NCI-H2107 treated with DMSO at 0.1 percent for 48 hours (cell line): ENCODE results near the gene MDFI.

ENCODE experiments used
- DNase-seq: peaks from one replicate; lab custom pipeline; 2025; ENCODE audit not compliant: unreplicated experiment; lab: John Stamatoyannopoulos, UW

MDFI gene

DNA sequence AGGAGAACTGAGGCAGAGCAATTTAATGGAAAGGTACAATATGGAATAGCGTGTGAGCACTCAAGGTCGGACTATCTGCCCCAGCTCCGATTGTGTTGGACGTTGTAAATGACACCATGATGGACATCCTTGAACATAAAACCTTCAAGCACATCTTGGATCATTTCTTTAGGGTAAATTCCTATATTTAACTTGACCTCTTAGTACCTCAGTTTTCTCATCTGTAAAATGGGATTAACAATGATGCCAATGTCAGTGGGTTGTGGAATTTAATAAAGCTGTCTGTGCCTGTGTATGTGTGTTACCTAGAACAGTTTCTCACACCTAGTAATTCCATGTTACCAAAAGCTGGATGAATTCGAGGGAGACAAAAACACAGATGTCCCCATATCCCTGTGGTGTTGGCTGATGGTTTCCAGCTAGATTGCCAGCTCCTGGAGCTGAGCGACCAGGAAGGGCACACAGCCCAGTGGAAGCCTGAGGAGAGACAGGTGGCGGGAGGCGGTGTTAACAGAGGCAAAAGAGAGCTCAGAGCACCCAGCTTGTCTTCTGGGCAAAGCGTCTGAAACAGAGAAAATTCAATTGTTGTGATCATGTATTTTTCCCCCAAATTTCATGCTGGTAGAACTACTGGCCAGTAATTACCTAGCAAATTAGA lies 32.6 kb downstream of the MDFI start:
- no peak for DNase-seq

DNA sequence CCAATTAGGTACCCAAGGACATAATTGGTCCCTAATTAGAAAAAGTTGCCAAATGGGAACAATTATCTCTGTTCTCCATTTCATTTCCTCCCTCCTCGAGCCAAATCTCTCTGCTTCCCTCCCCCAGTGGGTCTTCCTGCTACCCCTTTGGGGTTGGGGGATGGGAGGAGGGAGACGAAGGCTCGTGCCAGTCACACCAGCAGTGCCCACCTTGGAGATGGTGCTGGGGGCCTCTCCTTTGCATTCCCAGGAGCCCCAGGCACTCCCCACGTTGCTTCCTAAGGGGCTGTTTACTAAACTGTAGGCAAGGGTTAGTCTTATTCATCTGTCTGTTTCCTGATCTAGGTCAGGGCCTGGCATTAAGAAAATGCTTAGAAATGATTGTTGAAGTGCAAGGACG lies 33.1 kb downstream of the MDFI start:
- no peak for DNase-seq

DNA sequence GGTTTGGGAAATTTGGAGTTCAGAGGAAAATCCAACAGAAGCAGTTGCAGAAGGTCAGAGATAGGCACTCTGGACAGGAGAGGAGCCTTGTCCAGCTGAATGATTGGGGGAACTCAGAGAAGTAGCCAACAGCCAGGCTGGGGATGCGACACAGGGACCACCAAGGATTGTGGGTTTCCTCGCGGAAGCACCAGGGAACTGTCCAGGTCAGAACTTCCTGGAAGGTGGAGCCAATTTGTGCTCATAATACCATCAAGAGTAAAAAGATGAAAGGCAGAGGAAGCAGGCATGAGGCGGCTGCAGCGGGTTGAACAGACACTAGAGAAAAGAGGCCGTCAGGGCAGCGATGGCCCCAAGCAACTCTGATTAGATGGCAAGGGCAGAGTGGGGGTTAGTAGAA lies 33.7 kb downstream of the MDFI start:
- DNase-seq, result no peak

DNA sequence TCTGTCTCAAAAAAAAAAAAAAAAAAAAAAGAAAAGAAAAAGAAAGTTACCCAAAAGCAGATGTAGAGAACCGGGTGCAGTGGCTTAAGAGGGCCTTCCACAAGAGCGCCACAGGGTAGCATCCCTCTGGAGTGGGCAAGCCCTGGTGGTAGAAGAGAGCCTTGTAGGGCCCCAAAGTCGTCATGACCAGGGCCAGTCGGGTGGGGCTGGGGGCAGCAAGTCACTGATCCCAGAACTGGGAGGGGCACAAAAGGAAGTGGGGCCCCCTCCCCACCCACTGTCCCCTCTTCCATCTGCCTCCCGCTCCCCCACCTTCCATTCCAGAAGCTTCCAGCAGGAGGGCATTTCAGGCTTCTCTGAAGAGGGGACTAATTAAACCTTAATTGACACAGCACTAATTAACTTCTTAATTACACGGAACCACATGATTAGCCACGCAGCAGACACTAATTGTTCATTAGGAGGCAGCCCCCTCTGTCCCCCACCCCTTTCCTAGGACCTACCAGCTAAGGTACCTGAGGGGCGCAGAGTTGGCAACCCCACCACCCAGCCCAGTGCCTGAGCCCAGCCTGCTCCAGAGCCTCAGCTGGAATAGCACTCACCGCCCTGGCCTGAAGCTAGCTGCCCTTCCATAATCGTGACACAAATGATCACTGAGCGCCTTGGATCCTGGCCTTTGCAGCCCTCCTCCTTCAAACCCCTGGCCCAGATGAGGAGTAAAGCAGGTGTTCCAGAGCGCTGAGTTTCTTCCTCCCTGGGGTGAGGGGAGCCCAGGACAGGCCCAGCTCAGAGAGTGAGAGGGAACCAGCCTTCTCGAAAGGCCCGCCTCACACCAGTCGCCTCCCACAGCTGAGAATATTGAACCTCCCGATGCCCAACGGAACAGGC lies 34.8 kb downstream of the MDFI start:
- DNase-seq, result no peak

DNA sequence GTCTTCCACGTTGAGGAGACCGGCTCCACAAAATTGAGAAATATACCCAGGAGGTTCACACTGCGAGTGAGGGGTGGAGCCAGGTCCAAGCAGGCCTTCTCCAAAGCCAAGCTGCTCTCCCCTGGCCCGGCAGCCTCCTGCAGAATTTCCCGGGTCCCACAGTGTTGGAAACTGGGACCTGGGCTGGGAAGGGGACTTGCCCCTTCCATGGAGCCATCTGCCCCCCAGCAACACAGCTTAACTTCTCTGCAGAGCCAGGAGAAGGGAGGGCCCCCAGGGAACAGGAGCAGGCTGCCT lies 35.4 kb downstream of the MDFI start:
- DNase-seq, result no peak

DNA sequence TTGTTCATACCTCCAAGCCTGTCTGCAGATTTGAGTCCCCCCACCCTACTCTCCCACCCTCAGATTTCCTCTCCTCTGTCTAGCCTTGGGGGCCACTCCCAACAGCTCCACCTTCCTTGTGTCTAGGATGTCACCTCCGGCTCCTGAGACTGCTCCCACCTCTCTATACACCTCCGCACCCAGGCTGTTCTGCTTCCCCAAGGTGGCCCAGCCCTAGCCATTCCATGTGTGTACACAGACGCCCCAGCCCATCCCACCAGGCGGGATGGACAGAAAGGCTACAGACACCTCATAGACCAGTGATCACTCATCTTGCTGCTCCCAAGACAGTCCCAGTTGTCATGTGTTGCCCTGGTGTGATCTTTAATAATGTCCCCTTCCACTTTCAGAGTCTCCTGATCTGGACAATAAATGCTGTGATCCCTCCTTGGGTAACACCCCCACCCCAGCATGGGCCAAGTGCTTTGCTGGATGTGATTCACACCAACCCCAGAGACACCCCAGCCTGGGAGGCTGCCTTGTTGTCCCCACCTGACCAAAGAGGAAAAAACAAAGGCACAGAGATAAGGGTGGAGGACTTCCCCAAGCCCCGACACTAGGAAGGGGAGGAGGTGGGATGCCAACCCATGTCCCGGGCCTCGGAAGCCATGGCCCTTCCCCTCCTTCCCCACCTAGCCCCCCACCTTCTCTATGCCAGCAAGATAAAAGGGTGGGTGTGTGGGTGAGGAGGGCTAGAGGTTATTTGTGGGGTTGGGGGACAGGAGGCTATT lies 36.1 kb downstream of the MDFI start:
- DNase-seq, result no peak

DNA sequence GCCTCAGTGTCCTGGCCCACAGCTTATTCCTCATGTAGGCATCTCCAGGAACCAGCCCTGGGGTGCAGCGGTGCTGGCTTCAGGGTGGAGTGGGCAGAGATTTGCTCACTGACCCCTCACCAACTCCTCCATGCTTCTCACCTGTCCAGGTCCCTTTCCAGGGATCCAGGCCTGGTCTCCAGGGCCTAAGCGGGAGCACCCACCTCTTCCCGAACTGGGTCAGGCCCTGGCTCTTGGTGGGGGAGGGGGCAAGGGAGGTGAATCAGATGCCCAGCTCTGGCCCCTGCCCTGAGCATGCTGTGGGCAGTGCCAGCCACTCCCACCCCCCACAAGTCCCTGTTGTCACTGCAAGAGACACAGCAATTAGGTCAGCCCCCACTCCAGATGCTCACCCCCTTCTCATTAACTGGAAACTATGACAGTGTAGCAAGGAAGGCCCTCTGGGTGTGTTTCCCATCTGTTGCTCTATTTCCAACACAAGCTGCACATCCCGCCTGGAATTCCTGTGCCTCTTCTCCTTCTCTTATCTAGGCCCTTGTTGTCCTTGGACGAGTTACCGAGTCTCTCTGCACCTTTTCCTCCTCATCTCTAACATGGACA lies 37.0 kb downstream of the MDFI start:
- no peak for DNase-seq

DNA sequence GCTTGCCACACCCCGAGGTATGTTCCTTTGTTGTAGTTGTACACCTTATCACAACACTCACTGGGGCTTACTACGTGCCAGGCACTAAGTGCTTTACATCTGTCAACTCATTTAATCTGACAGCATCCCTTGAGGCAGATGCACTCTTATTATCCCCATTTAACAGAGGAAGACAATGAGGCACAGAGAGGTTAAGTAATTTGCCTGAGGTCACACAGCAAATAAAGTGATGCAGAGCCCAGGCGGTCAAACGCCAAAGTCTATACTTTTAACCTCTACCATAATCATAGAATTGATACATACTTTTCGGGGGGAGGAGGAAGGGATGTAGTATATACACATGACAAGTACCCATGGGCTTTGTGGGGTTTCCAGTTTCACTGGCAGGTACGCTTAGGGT lies 37.7 kb downstream of the MDFI start:
- DNase-seq, result no peak

DNA sequence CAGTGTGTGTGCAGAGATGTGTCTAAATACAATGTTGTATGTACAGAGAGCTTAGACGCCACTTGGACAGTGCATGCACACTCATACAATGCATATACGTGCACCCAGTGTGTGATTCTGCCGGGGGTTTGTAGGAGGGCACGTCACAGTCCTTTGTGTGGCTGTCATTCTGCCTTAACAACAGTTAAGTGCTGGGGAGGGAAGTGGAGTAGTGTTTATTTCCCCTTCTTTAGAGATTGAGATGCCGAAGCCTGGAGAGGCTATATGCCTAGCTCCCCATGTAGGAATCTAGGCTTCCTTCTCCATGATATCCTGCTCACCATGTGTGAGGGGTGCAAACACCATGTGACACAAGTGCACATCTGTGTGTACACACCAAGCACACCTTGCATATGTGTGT lies 38.2 kb downstream of the MDFI start:
- DNase-seq, result no peak

DNA sequence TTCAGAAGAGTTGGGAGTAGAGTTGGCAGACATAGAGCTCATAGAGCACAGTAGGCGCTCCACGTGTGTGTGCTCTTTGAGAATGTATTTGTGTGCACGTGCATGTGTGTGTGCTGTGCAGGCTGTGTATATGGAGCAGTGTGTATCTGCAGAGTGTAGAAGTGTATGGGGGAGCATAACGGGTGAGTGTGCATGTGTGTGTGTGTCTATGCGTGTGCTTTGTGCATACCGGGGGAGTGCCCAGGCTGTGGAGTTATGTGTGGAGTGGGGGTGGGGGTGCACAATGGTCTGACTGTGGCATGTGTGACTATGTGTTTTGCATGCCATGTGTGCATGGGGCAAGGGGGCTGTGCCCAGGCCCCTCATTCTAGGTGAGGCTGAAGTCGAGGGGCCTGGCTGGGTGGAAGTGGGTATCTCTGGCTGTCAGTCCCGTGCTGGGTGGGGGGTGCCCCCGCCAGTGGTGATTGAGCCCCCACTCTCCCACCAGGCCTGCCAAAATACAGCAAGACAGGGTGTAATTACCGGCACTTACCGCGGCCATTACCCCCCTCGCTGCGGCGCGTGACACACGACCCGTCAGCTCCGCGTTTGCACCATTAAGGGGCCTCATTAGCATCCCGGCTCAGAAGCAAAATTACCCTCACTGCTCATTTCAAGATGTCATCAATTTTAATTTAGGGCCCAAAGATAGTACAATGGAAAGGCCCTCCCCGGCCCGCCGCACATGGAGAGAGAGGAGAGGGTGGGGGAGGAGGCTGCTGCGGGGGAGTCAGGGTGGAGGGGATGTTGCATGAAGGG lies 39.1 kb downstream of the MDFI start:
- no peak for DNase-seq

DNA sequence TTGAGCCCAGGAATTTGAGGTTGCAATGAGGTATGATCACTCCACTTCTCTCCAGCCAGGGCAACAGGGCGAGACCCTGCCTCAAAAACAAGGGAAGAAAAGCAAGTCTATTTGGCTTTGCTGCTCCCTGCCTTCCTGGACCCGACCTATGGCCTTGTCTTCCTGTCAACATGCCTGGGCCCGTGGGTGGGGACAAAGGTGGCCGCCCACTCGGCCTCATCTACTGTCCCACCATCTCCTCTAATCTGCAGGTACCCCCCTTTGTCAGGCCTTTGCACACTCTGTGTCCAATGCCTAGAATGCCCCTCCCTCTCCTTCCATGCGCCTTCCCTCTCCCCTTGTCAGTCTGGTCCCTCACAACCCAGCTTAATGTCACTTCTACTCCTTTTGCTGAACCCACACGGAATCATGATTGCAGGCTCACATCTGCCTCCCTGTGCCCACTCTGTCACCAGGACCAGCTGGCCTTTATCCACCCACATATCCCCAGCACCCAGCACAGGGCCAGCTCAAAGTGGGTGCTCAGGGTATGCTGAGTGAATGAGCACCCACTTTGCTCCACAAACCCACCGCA lies 40.3 kb downstream of the MDFI start:
- no peak for DNase-seq

DNA sequence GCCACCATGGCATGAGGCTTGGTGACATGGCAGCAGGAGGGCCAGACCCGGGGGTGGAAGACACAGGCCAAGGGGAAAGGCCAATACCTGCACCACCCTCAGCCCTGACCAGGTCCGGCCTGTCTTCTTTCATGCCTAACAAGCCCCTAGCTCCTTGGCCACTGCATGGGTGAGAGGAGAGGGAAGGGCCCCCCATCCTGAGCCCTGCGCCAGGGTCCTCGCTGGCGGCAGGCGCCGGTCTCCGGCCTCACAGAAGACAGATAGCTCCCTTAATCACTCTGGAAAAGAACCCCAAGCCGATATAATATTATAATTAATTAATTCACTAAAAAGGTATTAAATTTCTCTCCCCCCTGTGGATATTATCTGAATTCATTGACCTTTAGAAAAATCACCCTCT lies 41.4 kb downstream of the MDFI start:
- DNase-seq, result no peak

DNA sequence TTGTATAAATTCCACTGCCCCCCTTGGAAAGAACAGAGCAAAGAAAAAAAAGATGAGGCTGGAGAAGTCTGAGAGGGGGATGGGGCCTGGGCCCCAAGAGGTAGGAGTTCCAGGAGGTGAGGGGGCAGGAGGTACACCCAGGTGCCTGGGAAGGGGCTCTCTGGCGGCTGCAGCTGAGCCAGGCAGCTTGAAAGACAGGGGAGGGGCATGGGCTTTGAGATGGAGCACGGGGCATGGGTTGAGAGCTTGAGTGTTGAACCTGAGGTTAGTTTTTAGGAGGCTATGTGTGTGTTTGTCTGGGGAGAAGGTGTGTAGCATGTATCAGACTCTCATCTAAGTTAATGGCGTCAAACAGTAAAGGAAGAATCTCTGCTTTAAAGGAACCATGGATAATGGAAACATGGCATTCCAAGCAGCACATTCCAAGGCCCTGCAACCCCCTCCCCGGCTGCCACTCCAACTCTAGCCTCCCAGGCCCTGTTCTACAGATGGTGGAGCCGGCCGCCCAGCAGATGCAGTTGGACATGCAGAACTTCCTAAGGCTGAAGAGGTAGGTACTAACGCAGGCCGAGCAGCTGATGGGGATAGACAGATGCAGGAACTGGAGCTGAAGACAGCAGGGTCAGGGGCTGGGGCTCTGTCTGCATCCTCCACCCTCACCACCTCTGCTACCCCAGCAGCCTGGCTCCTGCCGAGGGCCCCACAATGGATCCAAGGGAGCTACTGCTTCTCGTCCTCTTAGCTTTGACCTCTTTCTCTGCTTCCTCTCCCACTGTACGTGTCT lies 42.1 kb downstream of the MDFI start:
- no peak for DNase-seq

DNA sequence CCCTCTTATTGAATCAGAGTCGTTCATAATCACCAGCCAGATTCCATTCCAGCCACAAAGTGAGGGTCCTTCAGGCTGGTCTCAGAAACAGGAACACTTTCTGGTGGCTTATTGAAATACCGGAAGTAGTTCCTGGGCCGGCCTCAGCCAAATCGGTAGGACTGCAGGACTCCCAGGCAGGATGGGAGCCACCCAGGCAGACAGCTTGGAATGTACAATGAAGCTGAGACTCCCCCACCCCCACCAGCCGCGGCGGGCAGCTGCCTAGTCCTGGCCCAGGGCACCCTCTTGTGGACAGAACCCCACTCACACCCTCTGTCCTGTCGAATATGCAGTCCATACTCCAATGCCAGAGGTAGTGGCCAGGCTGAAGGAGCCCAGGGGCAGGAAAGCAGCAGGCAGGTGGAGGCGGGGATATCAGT lies 43.8 kb downstream of the MDFI start:
- peak; percentile 48 for DNase-seq

DNA sequence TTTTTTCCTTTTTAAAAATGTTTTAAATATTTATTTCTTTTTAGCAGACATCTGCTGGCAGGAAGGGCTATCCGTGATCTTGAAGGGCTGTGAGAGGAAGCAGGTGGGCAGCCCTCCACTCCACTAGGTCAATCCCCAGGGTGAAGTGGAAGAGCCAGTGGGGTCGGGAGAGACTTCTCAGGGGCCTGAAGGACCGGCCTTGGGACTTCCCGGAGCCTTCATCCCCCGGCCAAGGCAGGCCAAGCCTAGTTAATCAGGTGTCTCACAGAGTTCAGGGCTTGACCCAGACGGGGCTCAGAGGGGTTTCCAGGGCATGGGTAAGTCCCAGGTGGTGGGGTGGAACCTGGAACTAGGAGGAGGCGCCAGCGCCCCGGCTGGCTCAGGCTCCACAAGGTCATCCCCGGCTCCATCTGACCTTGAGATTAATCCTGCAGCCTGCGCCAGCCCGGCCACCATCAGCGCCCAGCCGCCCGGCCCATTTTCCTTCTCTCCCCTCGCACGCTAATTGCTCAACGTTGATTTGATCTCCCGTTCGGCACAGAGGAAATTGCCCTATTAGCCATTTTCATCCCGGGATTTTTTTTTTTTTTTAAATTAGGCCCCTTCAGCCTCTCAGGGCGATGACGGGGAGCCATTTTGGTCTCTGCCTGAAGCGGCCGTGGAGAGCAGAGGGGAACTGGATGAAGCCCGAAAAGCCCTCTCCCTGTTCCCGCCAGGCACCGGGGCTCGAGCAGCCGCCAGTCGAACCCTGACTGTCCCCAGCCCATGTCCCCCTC lies 44.4 kb downstream of the MDFI start:
- no peak for DNase-seq

DNA sequence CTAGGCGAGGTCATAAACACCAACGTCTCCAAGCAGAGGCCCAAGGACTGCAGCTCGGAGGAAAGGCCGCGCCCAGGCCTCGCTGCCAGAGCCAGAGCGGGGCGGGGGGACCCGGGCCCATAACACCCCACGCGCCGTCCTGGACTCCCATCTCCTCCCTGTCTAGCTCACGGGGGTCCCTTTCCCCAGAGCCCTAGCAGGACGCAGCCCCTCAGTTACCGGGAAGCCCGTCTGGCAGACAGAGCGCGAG lies 44.9 kb downstream of the MDFI start:
- DNase-seq, result no peak

DNA sequence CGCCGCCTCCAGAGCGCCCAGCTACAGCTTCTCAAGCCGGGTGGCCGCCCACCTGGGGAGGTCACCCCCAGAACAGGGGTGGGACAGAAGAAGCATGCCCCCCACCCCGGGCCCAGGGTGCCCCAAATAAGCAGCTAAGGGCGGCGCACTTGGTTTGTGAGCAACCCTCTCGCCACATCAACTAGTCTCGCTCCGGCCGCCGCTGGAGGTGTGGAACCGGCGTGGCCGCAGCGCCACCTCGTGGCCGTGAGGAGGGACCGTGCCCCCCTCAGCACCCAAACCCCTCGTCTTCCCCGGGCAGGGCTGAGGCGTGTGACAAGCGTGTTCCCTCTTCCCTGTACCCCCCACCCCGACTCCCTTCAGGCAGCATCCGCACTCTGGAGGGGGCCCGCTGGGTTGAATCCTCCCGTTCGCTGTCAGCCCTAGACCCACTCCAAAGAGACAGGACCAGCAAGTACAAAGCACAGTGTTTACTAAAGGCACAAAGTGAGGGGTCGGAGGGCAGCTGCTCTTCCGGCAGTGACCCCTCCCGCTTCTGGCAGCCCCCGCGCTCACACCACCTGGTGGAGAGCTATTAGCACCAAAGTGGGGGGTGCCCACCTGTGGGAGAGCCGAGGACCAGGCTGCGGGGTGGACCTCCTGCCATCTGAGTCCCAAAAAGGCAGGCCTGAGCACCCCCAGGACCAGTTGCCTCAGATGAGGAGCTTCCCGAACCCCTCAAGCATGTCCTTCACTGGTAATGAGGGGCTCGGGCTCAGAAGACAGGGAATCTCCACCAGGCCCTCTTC lies 45.4 kb downstream of the MDFI start:
- no peak for DNase-seq
